ENCODE results near the gene KCTD19.

- TF ChIP-seq TAF1 (IDR thresholded peaks at IDR 0.05; ENCODE audit: low read depth, low read length) (no peak), POLR2A (IDR thresholded peaks at IDR 0.05; ENCODE audit: low read depth, low read length) (no peak), POU2F2 (IDR thresholded peaks at IDR 0.05; ENCODE audit: low read depth, low read length) (no peak)
These were observed 71.6 kb downstream of the KCTD19 start for GRCh38 chr16:67254801-67255552.

Data from GM12891 (cell line).